UCSD-AML1 (cell line): ENCODE data around the gene ZNF385B.

Experiments
- DNase-seq: peaks from one replicate; lab custom pipeline; 2025; ENCODE audit not compliant: unreplicated experiment; lab: John Stamatoyannopoulos, UW

Gene ZNF385B

GRCh38 chr2:179857236-179857635 is 4.2 kb downstream of the ZNF385B start:
- no peak for DNase-seq

- DNase-seq = no peak
Observed at GRCh38 chr2:179856205-179856604, 5.2 kb downstream of the ZNF385B start.

GRCh38 chr2:179855673-179856072 is 5.7 kb downstream of the ZNF385B start:
- no peak for DNase-seq

DNA sequence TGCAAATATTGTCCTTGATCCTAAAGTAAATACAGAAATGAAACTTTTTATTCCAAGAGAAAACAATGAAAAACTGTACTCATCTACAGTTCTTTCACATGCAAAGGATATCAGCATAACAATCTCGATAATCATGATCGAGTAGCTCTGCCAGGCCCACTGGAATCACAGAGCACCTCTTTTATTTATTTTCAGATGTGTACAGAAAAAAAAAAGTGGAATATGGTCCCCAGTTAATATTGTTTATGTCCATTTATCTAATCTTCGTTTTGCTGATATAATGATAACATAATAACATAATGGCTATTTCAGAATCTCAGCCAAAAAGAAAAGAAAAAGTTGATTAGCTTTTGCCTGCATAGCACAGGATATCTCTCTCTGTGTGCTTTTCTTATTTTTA is 6.5 kb downstream of the ZNF385B start:
- no peak for DNase-seq

DNA sequence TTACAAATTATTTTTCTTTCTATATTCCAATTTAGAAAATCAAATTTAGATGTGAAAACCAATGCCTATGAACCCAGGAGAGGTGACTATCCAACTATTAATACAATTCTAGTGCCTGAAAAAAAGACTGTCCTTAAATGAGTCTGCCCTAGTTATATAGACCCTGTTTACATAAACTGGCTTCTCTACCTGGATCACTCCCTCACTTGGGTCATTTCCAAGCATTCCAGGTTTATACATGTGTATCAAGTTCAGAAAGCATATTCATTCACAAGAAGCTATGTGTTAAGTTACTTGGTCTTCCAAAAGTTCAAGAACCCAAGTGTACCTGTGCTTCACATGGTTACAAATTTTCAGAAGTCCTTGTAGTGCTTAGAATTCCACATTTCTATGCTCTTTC is 8.3 kb downstream of the ZNF385B start:
- no peak for DNase-seq

DNA sequence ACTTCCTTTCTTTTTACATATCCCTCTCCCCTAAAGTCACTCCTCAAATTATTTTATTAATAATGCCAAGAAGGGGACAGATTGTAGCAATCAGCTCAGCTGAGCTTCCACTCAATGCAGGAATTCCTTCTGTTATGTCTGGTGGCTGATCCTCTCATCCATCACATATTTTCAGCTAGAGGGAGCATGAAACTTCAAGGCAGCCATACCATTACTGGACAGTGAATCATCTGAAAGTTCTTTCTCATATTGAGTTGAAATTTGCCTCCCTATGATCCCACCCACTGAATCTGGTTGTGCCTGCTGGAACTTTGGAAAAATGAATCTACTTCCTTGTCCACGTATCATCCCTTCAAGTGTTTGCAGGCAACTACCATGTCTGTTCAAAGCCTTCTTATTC is 11.2 kb downstream of the ZNF385B start:
- DNase-seq = no peak

- no peak for DNase-seq
Observed at GRCh38 chr2:179849719-179850118, 11.7 kb downstream of the ZNF385B start.

DNA sequence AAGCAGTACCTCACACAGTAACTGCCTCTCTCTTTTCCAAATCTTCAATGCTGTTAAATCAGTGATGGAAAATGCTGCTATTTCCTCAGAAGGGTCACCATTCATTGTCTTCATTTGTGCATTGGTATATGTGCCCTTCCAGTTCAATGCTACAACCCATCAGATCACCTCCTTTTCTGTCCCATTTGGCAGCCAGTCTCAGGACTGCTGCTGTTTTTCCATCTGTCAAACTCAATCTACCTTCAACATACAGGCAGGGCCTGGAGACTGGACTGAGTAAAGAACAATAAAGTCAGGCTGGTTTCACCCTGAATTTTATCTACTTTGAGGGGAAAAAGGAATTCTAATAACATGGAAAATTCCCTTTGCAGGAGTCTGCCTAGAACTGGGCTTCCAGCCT is 17.9 kb downstream of the ZNF385B start:
- no peak for DNase-seq

DNA sequence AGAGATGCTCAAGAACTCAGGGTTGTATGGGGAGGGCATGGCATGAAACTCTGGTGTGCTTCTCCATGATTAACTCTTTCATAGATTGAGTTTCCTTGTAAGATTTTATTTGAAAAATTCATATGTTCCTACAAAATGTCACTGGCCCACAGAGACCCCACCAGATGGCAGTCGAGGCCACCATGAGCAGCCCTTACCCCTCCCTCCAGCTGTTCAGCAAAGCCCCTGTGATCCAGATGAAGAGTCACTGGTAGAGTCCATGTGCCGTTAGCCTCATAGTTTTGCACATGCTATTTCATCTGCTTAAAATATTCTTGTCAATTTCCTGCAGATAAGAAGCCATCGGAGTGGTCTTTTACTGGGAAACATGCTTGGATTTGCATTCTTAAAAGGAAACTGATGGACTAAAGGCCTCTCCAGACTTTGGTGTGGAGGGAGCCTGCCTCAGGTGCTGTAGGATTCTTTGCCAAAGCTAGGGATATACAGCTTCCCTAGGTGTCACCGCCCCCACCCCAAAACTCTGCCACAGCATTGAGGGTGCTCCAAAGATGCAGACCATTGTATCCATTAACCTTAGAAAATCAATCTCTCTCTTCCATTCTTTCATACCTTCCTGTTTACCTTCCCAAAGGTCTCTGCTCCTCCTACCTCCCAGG is 18.8 kb downstream of the ZNF385B start:
- DNase-seq = peak; percentile 11

DNA sequence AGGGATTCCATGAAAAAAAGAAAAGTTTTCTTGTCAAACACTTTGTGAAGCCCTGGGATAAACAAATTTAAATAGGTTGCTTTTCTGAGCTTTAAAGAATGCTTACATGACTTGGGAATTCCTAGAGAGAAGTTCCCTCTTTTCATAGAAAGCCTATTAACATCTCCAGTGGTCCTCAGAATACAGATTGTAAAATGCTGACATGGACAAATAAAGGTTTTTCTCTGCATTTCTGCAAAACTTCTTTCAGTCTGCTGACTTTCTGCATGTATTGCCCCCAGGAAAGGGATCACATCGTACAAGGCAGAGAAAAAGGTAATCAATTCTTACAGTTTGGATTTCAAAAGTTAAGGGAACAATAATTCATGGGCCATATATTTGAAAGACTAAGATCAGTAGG is 20.6 kb downstream of the ZNF385B start:
- no peak for DNase-seq

- no peak for DNase-seq
Observed at GRCh38 chr2:179837408-179837807, 24.0 kb downstream of the ZNF385B start.

DNA sequence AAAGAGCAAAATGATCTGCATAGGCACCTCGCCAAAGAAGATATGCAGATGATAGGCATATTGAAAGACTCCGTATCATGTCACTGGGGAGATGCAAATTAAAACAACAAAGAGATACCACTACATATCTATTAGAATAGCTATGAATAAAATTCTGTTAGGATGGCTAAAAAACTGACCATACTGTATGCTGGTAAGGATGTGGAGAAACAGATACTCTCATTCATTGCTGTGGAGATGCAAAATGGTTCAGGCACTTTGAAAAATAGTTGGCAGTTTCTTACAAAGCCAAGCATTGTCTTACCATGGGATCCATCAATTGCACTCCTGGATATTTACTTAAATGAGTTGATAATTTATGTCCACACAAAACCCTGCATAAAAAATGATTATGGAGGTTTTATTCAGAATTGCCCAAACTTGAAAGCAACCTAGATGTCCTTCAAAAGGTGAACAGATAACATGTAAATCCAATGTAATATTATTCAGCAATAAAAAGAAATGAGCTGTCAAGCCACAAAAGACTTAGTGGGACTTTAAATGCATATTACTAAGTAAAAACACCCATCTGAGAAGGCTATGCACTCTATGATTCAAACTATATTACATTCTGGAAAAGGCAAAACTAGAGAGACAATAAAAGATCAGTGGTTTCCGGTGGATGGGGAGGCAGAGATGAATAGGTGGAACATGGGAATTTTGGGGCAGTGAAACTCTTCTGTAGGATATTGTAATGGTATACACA is 31.2 kb downstream of the ZNF385B start:
- DNase-seq = no peak

- DNase-seq = no peak
Observed at GRCh38 chr2:179826297-179826696, 35.1 kb downstream of the ZNF385B start.

DNA sequence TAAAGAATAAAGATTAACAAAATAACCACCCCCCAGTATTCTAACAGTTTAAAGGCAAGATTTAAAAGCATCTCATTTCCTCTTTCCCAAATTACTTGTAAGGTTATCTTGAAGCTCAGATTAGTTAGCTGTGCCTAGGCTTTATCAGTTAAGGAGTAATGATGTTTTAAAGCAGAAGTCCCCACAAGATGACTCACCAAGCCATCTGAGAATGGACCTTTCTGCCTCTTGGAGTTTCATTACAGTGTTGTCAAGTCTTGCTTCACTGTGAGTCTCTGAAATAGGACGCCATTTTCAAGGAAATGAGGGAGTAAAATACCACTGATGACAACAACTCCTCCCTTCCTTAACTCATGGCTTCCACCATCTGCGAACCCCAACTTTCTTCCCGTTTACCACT is 35.9 kb downstream of the ZNF385B start:
- DNase-seq = no peak

DNA sequence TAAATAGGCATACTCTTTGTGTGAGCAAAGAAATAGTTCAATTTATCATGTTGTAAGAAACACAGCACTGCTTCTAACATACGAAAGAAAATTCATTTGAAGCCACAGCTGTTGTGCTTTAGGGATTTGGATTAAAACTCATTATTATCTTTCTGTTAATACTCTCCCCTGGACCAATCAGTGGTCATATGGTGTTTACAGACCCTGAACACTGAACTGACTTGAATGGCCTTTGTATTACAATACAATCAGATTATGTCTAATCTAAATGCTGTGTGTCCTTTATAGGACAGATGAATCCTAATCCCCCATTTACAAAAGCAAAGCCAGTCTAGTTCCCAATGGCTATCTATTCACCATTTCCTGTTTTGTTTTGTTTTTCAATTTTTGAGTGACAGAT is 36.5 kb downstream of the ZNF385B start:
- DNase-seq = no peak

DNA sequence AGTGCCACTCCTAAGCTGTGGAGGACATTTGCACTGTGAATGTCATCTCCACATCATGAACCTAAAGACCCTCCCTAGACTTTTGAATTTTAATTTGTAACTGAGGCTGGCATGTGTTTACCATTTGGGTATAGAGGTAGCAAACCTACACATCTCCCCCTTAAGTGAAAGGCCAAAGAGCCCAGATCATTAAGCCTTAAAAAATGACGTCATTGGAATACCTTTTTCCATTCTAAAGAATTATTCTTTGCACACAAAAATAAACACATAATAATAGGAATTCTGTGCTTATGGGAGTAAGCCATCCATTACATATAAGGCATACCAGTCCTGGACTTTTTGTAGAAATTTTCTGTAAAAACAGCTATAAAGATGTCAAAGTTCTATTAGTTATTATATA is 38.9 kb downstream of the ZNF385B start:
- DNase-seq = no peak

DNA sequence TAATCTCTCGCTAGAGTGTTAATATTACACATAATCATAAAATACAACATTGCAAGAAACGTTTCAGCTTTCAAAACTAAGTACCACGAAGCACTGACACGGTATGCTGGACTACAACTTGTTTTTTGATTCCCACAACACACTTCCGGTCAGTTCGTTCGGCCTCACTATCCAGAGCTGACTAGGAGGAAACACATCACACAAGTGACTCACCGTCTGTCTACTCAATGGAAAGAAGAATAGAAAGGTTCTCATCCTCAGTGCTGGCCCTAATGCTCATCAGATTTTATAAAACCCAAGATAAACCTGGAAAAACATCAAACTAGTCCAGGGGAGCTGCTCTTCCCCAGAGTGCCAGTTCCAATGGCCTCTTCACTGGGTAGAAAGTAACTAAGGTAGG is 42.9 kb downstream of the ZNF385B start:
- no peak for DNase-seq

DNA sequence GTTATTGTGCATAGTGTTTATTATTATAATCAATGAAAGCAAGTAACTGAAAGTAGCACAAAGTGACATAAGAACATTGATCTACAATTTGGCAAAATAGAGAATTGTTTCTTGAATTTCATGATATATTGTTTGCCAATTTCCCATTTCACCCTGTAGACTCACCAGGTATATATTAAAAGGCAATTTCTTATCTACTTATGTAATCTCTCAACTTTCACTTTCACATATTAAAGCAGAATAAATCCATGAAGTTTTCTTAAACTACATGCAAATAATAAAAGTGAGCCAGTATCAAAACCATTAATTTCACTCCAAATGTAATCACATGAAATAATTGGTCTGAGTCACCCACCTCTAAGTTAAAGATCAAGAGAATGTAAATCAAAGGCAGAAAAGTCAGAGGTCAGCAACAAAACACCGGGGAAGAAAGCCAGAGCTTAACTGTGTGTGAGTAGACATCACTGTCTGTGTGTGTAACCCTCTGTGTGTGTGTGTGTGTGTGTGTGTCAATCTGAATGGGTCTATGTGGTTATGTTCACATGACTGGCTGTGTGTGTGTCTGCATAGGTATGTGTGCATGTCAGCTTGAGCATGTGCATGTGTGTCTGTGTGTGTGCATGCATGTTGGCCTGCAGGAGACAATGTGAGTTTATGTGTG is 44.1 kb downstream of the ZNF385B start:
- DNase-seq = no peak

DNA sequence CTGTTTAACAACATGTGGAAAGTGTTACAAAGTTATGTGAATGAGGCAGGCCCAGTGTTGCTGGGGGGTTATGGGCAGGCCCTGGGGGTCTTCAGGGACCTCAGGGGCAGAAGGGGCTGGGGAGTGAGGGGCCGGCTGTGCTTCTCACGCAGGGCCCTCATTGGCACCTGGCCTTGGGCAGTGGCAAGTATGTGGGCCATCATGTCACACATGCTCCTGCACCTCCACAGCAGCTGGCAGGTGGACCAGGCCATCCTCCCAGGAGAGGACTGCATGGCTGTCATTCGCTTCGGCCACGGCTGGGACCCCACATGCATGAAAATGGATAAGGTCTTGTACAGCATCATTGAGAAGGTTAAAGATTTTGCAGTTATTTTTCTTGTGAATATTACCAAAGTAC is 47.4 kb downstream of the ZNF385B start:
- DNase-seq = no peak

GRCh38 chr2:179812501-179812900 is 48.9 kb downstream of the ZNF385B start:
- DNase-seq = no peak

DNA sequence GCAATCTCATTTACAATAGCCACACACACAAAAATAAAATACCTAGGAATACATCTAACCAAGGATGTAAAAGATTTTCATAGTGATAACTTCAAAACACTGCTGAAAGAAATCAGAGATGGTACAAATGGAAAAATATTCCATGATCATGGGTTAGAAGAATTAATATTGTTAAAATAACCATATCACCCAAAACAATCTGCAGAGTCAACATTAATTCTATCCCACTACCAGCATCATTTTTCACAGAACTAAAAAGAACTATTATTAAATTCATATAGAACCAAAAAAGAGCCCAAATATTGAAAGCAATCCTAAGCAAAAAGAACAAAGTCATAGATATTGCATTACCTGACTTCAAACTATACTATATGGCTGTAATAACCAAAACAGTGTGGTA is 50.4 kb downstream of the ZNF385B start:
- DNase-seq = no peak

DNA sequence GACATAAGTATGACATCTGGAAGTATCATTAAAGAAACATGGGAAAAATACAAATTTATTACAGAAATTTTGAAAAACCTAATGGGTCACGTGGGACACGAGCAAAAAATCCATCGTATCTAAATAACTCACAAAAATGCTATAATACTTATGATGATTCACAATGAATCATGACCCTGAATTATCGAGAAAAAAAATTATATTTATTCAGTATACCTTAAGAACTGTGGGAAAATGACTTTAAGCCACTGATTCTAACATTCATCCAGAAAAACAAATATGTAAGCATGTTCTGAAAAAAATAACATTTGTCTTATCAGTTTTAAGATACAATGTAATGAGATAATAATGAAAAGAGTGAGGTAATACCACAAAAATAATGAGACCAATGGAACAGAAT is 51.8 kb downstream of the ZNF385B start:
- no peak for DNase-seq
